OCI-LY1 (cell line): ENCODE measurements around the gene HDGFL3.

Source experiments
- H2AFZ ChIP-seq: fragments of 200-600 bp; sonication (generic), shearing (Covaris generic); 2 replicates; pipeline ENCODE4 v1.6.0; 2014; ENCODE audit warnings: antibody characterized with exemption, mild to moderate bottlenecking, low read length
- H3F3A ChIP-seq: fragments of 200-600 bp; sonication (generic), shearing (Covaris generic); 2 replicates; pipeline ENCODE4 v1.6.0; 2014; ENCODE audit warnings: mild to moderate bottlenecking, antibody characterized with exemption, low read length, moderate library complexity; ENCODE audit not compliant: insufficient read depth
- H3K27ac ChIP-seq: fragments of 200-600 bp; sonication (generic); 2 replicates; pipeline ENCODE4 v1.5.1; 2014; ENCODE audit warnings: low read length, mixed run types, mild to moderate bottlenecking, low read depth; ENCODE audit not compliant: poor library complexity, severe bottlenecking
- H3K27me3 ChIP-seq: fragments of 200-600 bp; sonication (generic); 2 replicates; pipeline ENCODE4 v1.6.0; 2014; ENCODE audit warnings: antibody characterized with exemption, mild to moderate bottlenecking, low read length, moderate library complexity; ENCODE audit not compliant: insufficient read depth
- H3K36me3 ChIP-seq: fragments of 200-600 bp; sonication (generic); 2 replicates; pipeline ENCODE4 v1.6.1; 2014; ENCODE audit warnings: mild to moderate bottlenecking, antibody characterized with exemption, low read length, moderate library complexity, mixed read lengths; ENCODE audit not compliant: insufficient read depth
- H3K4me1 ChIP-seq: fragments of 200-600 bp; sonication (generic); 2 replicates; pipeline ENCODE4 v1.5.1; 2014; ENCODE audit warnings: mild to moderate bottlenecking, low read length, moderate library complexity; ENCODE audit not compliant: insufficient read depth, severe bottlenecking
- H3K4me2 ChIP-seq: fragments of 200-600 bp; sonication (generic), shearing (Covaris generic); 2 replicates; pipeline ENCODE4 v1.6.1; 2014; ENCODE audit warnings: low read length
- H3K4me3 ChIP-seq: fragments of 200-600 bp; sonication (generic); 2 replicates; pipeline ENCODE4 v1.5.1; 2014; ENCODE audit warnings: low read length, low read depth, mild to moderate bottlenecking, mixed read lengths; ENCODE audit not compliant: poor library complexity, severe bottlenecking
- H3K79me2 ChIP-seq: fragments of 200-600 bp; shearing (Covaris generic); 2 replicates; pipeline ENCODE4 v1.6.1; 2016; ENCODE audit warnings: mixed run types, low read length, mixed read lengths; ENCODE audit not compliant: insufficient read depth
- H3K9ac ChIP-seq: fragments of 200-600 bp; sonication (generic), shearing (Covaris generic); 2 replicates; pipeline ENCODE4 v1.6.1; 2014; ENCODE audit warnings: mild to moderate bottlenecking, low read length, mixed read lengths
- H3K9me2 ChIP-seq: fragments of 200-600 bp; sonication (generic), shearing (Covaris generic); 2 replicates; pipeline ENCODE4 v1.6.1; 2014; ENCODE audit warnings: low read depth, mild to moderate bottlenecking, low read length, mixed read lengths
- H3K9me3 ChIP-seq: fragments of 200-600 bp; shearing (Covaris generic); 2 replicates; pipeline ENCODE4 v1.6.1; 2014; ENCODE audit warnings: low read length, mixed read lengths
- H4K20me1 ChIP-seq: fragments of 200-600 bp; sonication (generic), shearing (Covaris generic); 2 replicates; pipeline ENCODE4 v1.6.0; 2016; ENCODE audit warnings: mild to moderate bottlenecking, low read length; ENCODE audit not compliant: insufficient read depth
- EZH2 ChIP-seq: fragments of 200-600 bp; sonication (generic), shearing (Covaris generic); IDR thresholded peaks from 2 replicates; pipeline ENCODE4 v1.8.0; 2017; ENCODE audit warnings: borderline replicate concordance, mixed run types, mild to moderate bottlenecking, antibody characterized with exemption, low read length, moderate library complexity, mixed read lengths
- TF ChIP-seq, protein P1 (sequence below): fragments of 200-600 bp; sonication (generic), shearing (Covaris generic); IDR thresholded peaks from 2 replicates; pipeline ENCODE4 v1.5.1; 2017; ENCODE audit warnings: mild to moderate bottlenecking, antibody characterized with exemption, low read length, moderate library complexity, mixed read lengths

HDGFL3 gene

DNA sequence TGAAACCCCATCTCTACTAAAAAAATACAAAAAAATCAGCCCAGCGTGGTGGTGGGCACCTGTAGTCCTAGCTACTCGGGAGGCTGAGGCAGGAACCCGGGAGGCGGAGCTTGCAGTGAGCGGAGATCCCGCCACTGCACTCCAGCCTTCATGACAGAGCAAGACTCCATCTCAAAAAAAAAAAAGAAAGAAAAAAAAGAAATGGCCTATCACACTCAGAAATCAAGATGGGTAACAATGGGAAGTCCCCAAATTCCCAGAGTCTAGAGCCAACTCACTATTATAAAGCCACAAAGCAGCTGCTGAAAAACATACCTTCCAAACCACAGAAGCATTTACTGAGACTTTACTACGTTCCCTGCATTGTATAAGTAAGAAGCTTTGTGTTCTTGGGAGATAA, 7.5 kb downstream of the HDGFL3 start:
- Histone ChIP-seq H3K36me3 (no peaks in the 10 kb centered on the region), H3K9me3 (no peaks in the 10 kb centered on the region), H4K20me1 (no peaks in the 10 kb centered on the region), H3K79me2 (no peaks in the 10 kb centered on the region), H3K27ac (no peak overlapping the region), H3K27me3 (no peaks in the 10 kb centered on the region), H3F3A (no peaks in the 10 kb centered on the region), H3K9ac (no peak overlapping the region), H2AFZ (no peak overlapping the region), H3K4me1 (no peaks in the 10 kb centered on the region), H3K4me3 (no peak overlapping the region), H3K9me2 (no peaks in the 10 kb centered on the region), H3K4me2 (no peak overlapping the region)
- TF ChIP-seq EZH2: no peak
- TF ChIP-seq, protein P1, sequence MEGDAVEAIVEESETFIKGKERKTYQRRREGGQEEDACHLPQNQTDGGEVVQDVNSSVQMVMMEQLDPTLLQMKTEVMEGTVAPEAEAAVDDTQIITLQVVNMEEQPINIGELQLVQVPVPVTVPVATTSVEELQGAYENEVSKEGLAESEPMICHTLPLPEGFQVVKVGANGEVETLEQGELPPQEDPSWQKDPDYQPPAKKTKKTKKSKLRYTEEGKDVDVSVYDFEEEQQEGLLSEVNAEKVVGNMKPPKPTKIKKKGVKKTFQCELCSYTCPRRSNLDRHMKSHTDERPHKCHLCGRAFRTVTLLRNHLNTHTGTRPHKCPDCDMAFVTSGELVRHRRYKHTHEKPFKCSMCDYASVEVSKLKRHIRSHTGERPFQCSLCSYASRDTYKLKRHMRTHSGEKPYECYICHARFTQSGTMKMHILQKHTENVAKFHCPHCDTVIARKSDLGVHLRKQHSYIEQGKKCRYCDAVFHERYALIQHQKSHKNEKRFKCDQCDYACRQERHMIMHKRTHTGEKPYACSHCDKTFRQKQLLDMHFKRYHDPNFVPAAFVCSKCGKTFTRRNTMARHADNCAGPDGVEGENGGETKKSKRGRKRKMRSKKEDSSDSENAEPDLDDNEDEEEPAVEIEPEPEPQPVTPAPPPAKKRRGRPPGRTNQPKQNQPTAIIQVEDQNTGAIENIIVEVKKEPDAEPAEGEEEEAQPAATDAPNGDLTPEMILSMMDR: no peak

DNA sequence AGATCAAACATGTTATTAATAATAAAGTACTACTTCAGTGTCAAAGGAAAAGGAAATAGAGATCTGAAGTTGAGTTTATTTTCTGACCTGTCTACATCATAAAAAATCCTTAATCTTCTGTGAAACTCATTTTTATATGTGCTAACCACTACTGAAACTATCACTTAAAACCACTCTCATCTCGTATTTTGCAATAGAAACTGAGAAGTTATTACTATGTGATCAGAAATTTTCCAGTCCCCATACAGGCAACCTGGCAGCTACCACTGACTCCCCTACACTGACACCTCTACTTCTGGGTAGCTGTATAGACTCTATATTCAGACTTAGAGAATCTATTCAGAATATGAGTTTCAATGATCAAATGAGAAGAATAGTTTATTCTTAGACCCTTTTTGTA, 8.3 kb downstream of the HDGFL3 start:
- Histone ChIP-seq H3K4me2 (no peak overlapping the region), H3K36me3 (no peaks in the 10 kb centered on the region), H3K9me2 (no peaks in the 10 kb centered on the region), H3K27me3 (no peaks in the 10 kb centered on the region), H3K4me1 (no peaks in the 10 kb centered on the region), H4K20me1 (no peaks in the 10 kb centered on the region), H3K79me2 (no peaks in the 10 kb centered on the region), H3K9ac (no peak overlapping the region), H2AFZ (no peak overlapping the region), H3F3A (no peaks in the 10 kb centered on the region), H3K9me3 (no peaks in the 10 kb centered on the region), H3K27ac (no peak overlapping the region), H3K4me3 (no peak overlapping the region)
- TF ChIP-seq EZH2: no peak

DNA sequence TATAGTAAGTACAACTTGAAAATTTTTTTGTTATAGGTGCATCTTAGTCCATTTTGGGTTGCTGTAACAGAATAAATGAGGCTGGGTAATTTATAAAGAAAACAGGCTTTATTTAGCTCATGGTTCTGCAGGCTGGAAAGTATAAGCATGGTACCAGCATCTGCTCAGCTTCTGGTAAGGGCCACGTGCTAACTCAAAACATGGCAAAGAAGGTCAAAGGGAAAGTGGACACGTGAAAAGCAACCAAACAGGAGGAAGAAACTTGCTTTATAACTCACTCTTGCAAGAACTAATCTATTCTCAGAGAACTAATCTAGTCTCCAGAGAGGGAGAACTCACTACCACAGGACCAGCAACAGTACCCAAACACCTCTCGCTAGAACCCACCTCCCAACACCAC, 9.1 kb downstream of the HDGFL3 start:
- Histone ChIP-seq H4K20me1 (no peaks in the 10 kb centered on the region), H3K36me3 (no peaks in the 10 kb centered on the region), H3K27me3 (no peaks in the 10 kb centered on the region), H3K9me3 (no peaks in the 10 kb centered on the region), H3K9me2 (no peaks in the 10 kb centered on the region), H3K4me2 (no peak overlapping the region), H2AFZ (no peak overlapping the region), H3K4me1 (no peaks in the 10 kb centered on the region), H3F3A (no peaks in the 10 kb centered on the region), H3K79me2 (no peaks in the 10 kb centered on the region), H3K27ac (no peak overlapping the region), H3K4me3 (no peak overlapping the region), H3K9ac (no peak overlapping the region)
- no peak for TF ChIP-seq EZH2
- TF ChIP-seq, protein P1: no peak

- Histone ChIP-seq H2AFZ (no peak overlapping the region), H3F3A (no peaks in the 10 kb centered on the region), H4K20me1 (no peaks in the 10 kb centered on the region), H3K4me1 (no peaks in the 10 kb centered on the region), H3K4me2 (no peak overlapping the region), H3K79me2 (no peaks in the 10 kb centered on the region), H3K27me3 (no peaks in the 10 kb centered on the region), H3K27ac (no peak overlapping the region), H3K36me3 (no peaks in the 10 kb centered on the region), H3K4me3 (no peak overlapping the region), H3K9ac (no peak overlapping the region), H3K9me2 (no peaks in the 10 kb centered on the region), H3K9me3 (no peaks in the 10 kb centered on the region)
- no peak for TF ChIP-seq EZH2
- TF ChIP-seq, protein P1: no peak
Observed at GRCh38 chr15:83194528-83194927, 13.1 kb downstream of the HDGFL3 start.
